ENCODE measurements around the gene ULK1.

The ULK1 gene

DNA sequence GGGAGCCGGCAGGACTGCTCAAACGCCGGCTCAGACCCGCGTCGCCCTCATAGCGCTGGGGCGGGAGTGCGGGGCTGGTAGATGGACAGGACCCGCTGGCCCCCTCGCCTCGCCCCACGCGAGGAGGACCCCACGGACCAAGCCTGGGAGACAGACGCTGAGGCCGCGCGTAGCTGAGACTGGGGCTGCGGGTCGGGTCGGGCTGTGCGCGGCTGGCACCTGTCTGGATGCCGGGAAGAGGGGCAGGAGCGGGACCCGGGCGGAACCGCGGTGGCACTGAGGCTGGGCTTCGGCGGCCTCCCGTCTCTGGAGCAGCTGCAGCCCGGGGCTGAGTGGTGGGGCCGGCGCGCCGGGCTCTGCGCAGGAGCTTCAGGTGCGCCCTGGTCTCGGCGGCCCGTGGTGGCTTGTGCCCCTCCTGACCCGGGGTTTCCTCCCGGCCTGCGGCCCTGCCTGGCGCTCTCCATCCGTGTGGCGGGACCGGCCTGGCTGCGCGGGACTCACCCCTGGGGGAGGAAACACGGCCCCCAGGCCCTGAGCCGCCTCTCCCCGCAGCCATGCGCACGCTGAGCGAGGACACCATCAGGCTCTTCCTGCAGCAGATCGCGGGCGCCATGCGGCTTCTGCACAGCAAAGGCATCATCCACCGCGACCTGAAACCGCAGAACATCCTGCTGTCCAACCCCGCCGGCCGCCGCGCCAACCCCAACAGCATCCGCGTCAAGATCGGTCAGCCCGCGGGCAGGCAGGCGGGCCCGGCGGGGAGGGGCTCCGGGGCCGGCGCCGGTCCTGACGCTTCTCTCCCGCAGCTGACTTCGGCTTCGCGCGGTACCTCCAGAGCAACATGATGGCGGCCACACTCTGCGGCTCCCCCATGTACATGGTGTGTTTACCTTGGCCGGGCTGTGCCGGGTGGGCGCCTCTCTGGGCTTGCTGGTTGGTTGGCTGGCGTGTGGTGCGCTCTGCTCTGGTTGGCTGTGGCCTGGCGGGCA is 14.0 kb downstream of the ULK1 start:
- no peaks in the 10 kb centered on the region for H3K4me1 ChIP-seq (ENCODE audit: control insufficient read depth, insufficient read depth, low read length)
- peaks cover 55% of the 10 kb centered on the region for H3K36me3 ChIP-seq (ENCODE audit: control insufficient read depth, insufficient read depth, low read length)
- no peaks in the 10 kb centered on the region for H3K27me3 ChIP-seq (ENCODE audit: control insufficient read depth, insufficient read depth, low read length)
- H3K4me3 ChIP-seq (ENCODE audit: low read depth, low read length): no peak overlapping the region
- H3K9ac ChIP-seq (ENCODE audit: low read depth, low read length): no peak overlapping the region
- H3K9me3 ChIP-seq (ENCODE audit: control insufficient read depth, insufficient read depth, low read length): no peaks in the 10 kb centered on the region

DNA sequence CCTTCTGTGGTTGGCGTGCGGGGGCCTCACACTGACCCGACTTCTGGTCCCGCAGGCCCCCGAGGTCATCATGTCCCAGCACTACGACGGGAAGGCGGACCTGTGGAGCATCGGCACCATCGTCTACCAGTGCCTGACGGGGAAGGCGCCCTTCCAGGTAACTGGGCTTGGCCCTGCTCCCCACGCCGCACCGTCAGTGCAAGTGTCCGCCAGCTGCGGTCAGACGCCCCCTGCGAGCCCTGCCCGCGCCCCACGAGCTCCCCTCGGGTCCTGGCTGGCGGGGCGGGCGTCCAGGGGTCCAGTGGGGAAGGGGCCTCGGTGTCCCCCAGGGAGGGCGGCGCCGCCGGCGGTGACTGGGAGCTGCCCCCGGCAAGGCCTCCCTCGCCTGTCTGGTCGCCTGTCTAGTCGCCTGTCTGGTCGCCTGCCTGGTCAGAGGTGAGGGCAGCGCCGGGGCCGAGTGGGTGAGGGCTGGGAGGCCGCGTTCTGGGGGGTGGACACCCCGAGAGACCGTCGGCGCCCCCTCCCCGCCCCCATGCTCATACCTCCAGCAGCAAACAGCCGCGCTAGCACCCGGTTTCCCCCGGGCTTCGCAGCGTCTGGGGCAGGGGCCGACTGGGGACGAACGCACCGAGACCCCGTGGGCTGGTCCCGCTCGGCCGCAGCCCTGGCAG is 14.8 kb downstream of the ULK1 start:
- no peak overlapping the region for H3K9ac ChIP-seq (ENCODE audit: low read depth, low read length)

DNA sequence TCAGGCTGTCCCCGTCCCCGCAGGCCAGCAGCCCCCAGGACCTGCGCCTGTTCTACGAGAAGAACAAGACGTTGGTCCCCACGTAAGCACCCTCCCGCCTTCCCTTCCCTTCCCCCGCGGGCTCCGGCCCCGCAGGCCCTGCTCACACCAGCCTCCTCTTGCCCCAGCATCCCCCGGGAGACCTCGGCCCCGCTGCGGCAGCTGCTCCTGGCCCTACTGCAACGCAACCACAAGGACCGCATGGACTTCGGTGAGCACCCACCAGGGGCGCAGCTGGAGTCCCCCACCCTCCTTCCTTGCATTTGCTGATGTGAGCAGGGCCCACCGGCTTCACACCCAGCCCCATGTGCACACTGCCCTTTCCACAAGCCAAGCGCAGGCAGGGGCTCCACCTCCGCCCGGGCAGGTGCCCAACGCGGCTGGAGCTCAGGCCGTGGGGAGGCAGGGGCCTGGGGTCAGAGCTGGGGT is 15.4 kb downstream of the ULK1 start:
- no peaks in the 10 kb centered on the region for H3K4me1 ChIP-seq (ENCODE audit: control insufficient read depth, insufficient read depth, low read length)
- H3K9ac ChIP-seq (ENCODE audit: low read depth, low read length): no peak overlapping the region
- H3K36me3 ChIP-seq (ENCODE audit: control insufficient read depth, insufficient read depth, low read length): peaks cover 60% of the 10 kb centered on the region
- no peak overlapping the region for H3K4me3 ChIP-seq (ENCODE audit: low read depth, low read length)
- H3K27me3 ChIP-seq (ENCODE audit: control insufficient read depth, insufficient read depth, low read length): no peaks in the 10 kb centered on the region
- H3K9me3 ChIP-seq (ENCODE audit: control insufficient read depth, insufficient read depth, low read length): no peaks in the 10 kb centered on the region

More for the DNA sequence above, 14.8 kb downstream of the ULK1 start:
- no peaks in the 10 kb centered on the region for H3K9me3 ChIP-seq (ENCODE audit: control insufficient read depth, insufficient read depth, low read length)
- no peaks in the 10 kb centered on the region for H3K27me3 ChIP-seq (ENCODE audit: control insufficient read depth, insufficient read depth, low read length)
- peaks cover 56% of the 10 kb centered on the region for H3K36me3 ChIP-seq (ENCODE audit: control insufficient read depth, insufficient read depth, low read length)
- H3K4me3 ChIP-seq (ENCODE audit: low read depth, low read length): no peak overlapping the region
- no peaks in the 10 kb centered on the region for H3K4me1 ChIP-seq (ENCODE audit: control insufficient read depth, insufficient read depth, low read length)

DNA sequence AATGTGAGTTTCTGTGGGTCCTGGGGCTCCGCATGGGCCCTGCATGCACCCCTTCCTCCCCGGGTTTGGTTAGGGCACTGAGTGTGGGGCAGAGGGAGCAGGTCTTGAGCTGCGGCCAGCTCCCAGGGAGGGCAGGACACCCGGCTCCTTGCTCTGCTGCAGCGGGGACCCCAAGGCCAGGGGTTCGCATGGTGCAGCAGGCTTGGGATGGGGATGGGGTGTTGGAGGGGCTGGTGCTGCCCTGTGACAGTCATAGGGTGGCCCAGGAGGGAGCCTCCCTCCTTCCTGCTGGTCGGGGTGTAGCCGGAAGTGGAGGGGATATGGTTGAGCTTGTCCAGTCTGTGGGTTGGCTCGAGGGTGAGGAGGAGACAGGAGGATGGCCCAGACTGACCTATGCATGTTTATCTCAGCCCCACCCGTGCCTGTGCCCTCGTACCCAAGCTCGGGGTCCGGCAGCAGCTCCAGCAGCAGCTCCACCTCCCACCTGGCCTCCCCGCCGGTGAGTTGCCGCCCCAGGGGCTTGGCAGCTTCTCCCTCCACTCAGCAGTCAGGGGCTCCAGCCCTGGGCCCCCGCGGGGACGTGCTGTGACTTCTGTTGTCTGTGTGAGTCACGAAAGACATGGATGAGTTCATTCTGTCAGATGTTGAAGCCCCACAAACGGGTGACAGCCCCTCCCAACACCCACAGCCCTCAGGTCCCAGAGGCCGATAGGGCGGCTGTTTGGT is 16.0 kb downstream of the ULK1 start:
- peaks cover 67% of the 10 kb centered on the region for H3K36me3 ChIP-seq (ENCODE audit: control insufficient read depth, insufficient read depth, low read length)
- H3K4me1 ChIP-seq (ENCODE audit: control insufficient read depth, insufficient read depth, low read length): no peaks in the 10 kb centered on the region
- no peaks in the 10 kb centered on the region for H3K27me3 ChIP-seq (ENCODE audit: control insufficient read depth, insufficient read depth, low read length)
- no peak overlapping the region for H3K9ac ChIP-seq (ENCODE audit: low read depth, low read length)
- no peaks in the 10 kb centered on the region for H3K9me3 ChIP-seq (ENCODE audit: control insufficient read depth, insufficient read depth, low read length)
- H3K4me3 ChIP-seq (ENCODE audit: low read depth, low read length): no peak overlapping the region

DNA sequence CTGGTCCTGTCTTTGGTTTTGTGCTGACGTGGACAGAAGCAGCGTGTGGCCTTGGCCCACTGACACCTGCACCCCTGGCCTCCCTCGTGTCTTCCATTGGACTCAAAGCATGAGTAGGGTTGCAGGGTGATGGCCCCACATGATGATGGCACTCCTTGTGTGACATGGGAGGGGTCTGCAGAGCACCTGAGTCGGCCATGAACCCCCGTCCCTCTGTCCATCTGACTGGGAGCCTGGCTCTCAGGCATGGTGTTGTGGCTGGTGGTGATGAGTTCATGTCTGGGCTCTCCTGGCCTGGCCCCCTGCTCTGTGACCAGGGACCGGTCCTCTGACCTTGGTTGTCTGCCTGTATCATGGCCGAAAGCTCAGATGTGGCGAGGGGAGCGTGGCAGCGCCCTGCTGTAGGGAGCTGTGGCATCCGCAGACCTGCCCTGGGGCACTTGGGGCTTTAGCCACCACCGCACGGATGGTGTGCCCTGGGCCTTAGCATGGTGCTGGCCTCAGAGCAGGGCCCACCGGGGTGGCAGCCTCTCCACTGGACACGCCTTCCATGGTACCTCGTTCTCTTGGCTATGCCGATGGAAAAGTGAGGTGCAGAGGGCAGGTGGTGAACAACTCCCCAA is 16.7 kb downstream of the ULK1 start:
- Histone ChIP-seq H3K4me1 (ENCODE audit: control insufficient read depth, insufficient read depth, low read length) (no peaks in the 10 kb centered on the region), H3K9ac (ENCODE audit: low read depth, low read length) (no peak overlapping the region), H3K27me3 (ENCODE audit: control insufficient read depth, insufficient read depth, low read length) (no peaks in the 10 kb centered on the region), H3K4me3 (ENCODE audit: low read depth, low read length) (no peak overlapping the region), H3K36me3 (ENCODE audit: control insufficient read depth, insufficient read depth, low read length) (peaks cover 73% of the 10 kb centered on the region), H3K9me3 (ENCODE audit: control insufficient read depth, insufficient read depth, low read length) (no peaks in the 10 kb centered on the region)

DNA sequence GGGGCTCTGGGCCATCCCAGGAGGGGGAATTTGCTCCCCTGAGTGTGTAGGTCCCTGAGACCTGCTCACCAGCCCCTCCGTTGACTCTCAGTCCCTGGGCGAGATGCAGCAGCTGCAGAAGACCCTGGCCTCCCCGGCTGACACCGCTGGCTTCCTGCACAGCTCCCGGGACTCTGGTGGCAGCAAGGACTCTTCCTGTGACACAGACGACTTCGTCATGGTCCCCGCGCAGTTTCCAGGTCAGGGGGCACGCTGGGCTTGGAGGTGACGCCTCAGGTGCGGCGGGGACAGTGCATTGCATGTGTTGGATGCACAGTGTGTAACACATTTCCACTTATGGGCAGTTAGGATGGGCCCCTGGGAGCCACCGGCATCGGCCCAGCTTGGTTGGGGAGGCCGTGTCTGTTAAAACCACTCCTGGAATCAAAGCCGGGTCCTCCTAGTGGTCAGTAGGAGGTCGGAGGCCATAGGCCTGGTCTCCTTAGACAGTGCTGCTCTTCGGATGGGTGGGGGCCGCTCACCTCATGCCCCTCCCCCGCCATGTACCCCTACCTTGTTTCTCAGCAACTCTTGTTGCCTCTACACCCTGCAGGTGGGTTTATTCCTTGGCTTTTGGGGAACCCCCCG is 17.5 kb downstream of the ULK1 start:
- H3K27me3 ChIP-seq (ENCODE audit: control insufficient read depth, insufficient read depth, low read length): no peaks in the 10 kb centered on the region
- peaks cover 76% of the 10 kb centered on the region for H3K36me3 ChIP-seq (ENCODE audit: control insufficient read depth, insufficient read depth, low read length)
- no peaks in the 10 kb centered on the region for H3K9me3 ChIP-seq (ENCODE audit: control insufficient read depth, insufficient read depth, low read length)
- no peaks in the 10 kb centered on the region for H3K4me1 ChIP-seq (ENCODE audit: control insufficient read depth, insufficient read depth, low read length)
- H3K4me3 ChIP-seq (ENCODE audit: low read depth, low read length): no peak overlapping the region
- no peak overlapping the region for H3K9ac ChIP-seq (ENCODE audit: low read depth, low read length)

DNA sequence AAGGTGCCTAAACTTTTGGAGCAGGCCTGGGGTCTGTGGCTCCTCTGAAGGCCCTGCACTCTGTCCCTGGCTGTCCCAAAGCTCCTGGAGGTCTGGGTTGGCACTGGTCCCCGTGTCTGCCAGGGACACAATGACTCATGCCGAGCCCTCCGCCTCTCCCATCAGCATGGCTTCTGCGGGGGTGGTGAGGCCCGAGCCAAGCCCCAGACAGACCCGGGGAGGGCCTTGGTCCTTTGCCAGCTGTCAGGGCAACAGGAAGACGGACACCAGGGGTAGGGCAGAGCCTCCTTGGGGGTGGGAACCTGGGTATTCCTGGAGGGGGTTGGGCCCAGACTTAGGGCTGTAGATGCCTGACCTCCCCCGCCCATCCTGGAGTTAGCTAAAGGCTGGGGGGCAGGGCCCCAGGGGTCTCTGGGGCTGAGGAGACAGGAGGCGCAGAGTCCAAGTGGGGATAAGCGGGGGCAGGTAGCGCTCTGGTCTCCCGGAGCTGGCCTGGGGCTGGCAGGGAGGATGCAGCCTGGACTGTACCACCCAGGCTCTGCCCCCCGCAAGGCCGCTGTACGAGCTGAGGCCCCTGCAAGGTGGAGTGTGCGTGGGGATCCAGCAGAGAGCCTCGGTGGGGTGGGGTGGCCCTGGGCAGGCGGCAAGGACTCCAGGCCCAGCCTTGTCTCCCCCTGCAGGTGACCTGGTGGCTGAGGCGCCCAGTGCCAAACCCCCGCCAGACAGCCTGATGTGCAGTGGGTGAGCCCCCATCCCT is 18.3 kb downstream of the ULK1 start:
- no peaks in the 10 kb centered on the region for H3K4me1 ChIP-seq (ENCODE audit: control insufficient read depth, insufficient read depth, low read length)
- H3K4me3 ChIP-seq (ENCODE audit: low read depth, low read length): no peak overlapping the region
- no peaks in the 10 kb centered on the region for H3K9me3 ChIP-seq (ENCODE audit: control insufficient read depth, insufficient read depth, low read length)
- no peaks in the 10 kb centered on the region for H3K27me3 ChIP-seq (ENCODE audit: control insufficient read depth, insufficient read depth, low read length)
- peaks cover 76% of the 10 kb centered on the region for H3K36me3 ChIP-seq (ENCODE audit: control insufficient read depth, insufficient read depth, low read length)
- H3K9ac ChIP-seq (ENCODE audit: low read depth, low read length): no peak overlapping the region

DNA sequence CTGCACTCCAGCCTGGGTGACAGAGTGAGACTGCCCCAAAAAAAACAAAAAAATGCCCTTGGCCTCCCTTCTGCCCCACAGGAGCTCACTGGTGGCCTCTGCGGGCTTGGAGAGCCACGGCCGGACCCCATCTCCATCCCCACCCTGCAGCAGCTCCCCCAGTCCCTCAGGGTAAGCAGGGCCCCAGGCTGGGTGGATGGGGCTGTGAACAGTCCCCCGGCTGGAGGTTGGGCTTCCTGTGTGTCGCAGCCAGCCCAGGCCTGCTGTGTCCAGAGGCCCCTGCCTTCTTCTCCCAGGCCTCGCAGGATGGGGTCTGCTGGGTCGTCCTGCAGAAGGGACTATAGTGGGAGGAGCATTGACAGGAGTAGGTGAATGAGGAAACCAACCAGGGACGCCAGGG is 19.2 kb downstream of the ULK1 start:
- Histone ChIP-seq H3K36me3 (ENCODE audit: control insufficient read depth, insufficient read depth, low read length) (peaks cover 79% of the 10 kb centered on the region), H3K9me3 (ENCODE audit: control insufficient read depth, insufficient read depth, low read length) (no peaks in the 10 kb centered on the region), H3K4me1 (ENCODE audit: control insufficient read depth, insufficient read depth, low read length) (no peaks in the 10 kb centered on the region), H3K4me3 (ENCODE audit: low read depth, low read length) (no peak overlapping the region), H3K9ac (ENCODE audit: low read depth, low read length) (no peak overlapping the region), H3K27me3 (ENCODE audit: control insufficient read depth, insufficient read depth, low read length) (no peaks in the 10 kb centered on the region)

DNA sequence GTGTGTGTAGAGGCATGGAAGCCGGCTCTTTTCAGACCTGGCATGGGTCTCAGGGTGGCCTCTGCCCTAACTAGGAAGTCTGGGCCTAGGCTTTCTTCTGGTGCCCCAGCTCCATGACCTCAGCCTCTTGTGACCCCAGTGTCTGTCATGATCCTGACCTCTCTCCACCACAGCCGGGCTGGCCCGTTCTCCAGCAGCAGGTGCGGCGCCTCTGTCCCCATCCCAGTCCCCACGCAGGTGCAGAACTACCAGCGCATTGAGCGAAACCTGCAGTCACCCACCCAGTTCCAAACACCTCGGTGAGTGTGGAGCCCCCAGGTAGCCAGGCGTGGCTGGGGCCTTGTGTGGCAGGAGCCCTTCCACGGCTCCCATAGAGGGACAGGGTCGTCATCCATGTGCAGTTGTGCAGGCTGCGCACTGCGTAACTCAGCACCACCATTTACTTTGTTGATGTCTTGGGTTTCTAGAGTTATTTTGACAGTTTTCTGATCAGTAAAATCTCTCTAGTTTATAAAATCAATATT is 19.8 kb downstream of the ULK1 start:
- H3K27me3 ChIP-seq (ENCODE audit: control insufficient read depth, insufficient read depth, low read length): no peaks in the 10 kb centered on the region
- no peaks in the 10 kb centered on the region for H3K9me3 ChIP-seq (ENCODE audit: control insufficient read depth, insufficient read depth, low read length)
- H3K4me3 ChIP-seq (ENCODE audit: low read depth, low read length): no peak overlapping the region
- no peak overlapping the region for H3K9ac ChIP-seq (ENCODE audit: low read depth, low read length)
- no peaks in the 10 kb centered on the region for H3K4me1 ChIP-seq (ENCODE audit: control insufficient read depth, insufficient read depth, low read length)
- peaks cover 78% of the 10 kb centered on the region for H3K36me3 ChIP-seq (ENCODE audit: control insufficient read depth, insufficient read depth, low read length)

DNA sequence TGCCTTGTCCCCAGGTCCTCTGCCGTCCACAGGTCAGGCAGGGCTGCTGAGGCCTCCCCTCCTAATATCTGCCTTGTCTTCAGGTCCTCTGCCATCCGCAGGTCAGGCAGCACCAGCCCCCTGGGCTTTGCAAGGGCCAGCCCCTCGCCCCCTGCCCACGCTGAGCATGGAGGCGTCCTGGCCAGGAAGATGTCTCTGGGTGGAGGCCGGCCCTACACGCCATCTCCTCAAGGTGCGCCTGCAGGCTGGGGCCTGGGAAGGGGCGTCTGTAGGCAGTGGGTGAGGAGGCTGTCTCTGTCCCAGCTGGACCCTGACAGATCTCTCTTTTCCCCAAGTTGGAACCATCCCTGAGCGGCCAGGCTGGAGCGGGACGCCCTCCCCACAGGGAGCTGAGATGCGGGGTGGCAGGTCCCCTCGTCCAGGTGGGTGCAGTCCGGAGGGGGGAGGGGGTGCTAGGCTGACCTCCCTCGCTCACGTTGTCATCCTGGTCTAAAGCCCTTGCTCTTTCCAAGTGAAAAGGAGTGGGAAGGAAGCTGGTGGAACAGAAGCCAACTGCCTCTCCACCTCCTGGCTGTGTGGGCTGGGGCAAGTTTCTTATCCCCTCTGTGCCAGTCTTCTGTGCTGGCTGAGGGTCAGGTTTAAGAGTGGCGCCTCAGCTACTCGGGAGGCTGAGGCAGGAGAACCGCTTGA is 20.7 kb downstream of the ULK1 start:
- H3K9me3 ChIP-seq (ENCODE audit: control insufficient read depth, insufficient read depth, low read length): no peaks in the 10 kb centered on the region
- no peak overlapping the region for H3K9ac ChIP-seq (ENCODE audit: low read depth, low read length)
- no peaks in the 10 kb centered on the region for H3K27me3 ChIP-seq (ENCODE audit: control insufficient read depth, insufficient read depth, low read length)
- no peak overlapping the region for H3K4me3 ChIP-seq (ENCODE audit: low read depth, low read length)
- no peaks in the 10 kb centered on the region for H3K4me1 ChIP-seq (ENCODE audit: control insufficient read depth, insufficient read depth, low read length)
- H3K36me3 ChIP-seq (ENCODE audit: control insufficient read depth, insufficient read depth, low read length): peaks cover 77% of the 10 kb centered on the region

All from iPS-15b (cell line).